Natural killer cell (primary cell): ENCODE measurements around the gene CAST. TPM values are rescaled to one million over a fixed set of nuclear protein-coding genes. Genes with fewer than 3 reads are reported as not detected.

Experiments used
- ATAC-seq, 3 donors: fragments of 150-1000 bp in 2 of 3; fragments of 200-7000 bp in 1 of 3; cut with Tn5 transposase; 1 replicate in 1 of 3; 2 replicates in 2 of 3; pipeline ENCODE4 v1.10.0; 2021; ENCODE audit warnings: mild to moderate bottlenecking in 2 of 3, moderate library complexity in 2 of 3
- DNase-seq, 2 donors: peaks; one replicate each; pipeline versions ENCODE4 v3.0.0 to v3.0.0-alpha.2; 2013 to 2021; ENCODE audit warnings: mixed read lengths in 1 of 2
- H3K27ac ChIP-seq: one replicate; pipeline ENCODE4 v1.5.1; 2013; ENCODE audit warnings: mild to moderate bottlenecking, low read length
- H3K27me3 ChIP-seq: one replicate; pipeline ENCODE4 v1.6.1; 2013; ENCODE audit warnings: low read length; ENCODE audit not compliant: control insufficient read depth, insufficient read depth
- H3K36me3 ChIP-seq: one replicate; pipeline ENCODE4 v1.6.1; 2013; ENCODE audit warnings: low read length; ENCODE audit not compliant: control insufficient read depth, insufficient read depth
- H3K4me1 ChIP-seq: one replicate; pipeline ENCODE4 v1.6.1; 2013; ENCODE audit warnings: low read length; ENCODE audit not compliant: control insufficient read depth, insufficient read depth
- H3K4me3 ChIP-seq: one replicate; pipeline ENCODE4 v1.5.1; 2013; ENCODE audit warnings: low read length
- H3K9me3 ChIP-seq: one replicate; pipeline ENCODE4 v1.6.1; 2013; ENCODE audit warnings: low read length; ENCODE audit not compliant: control insufficient read depth, insufficient read depth
- H3K27ac Mint-ChIP-seq, 2 donors: one replicate each; pipeline ENCODE4 v1.8.0; 2022; ENCODE audit warnings: mild to moderate bottlenecking in 2 of 2, mixed read lengths in 2 of 2, moderate library complexity in 1 of 2
- H3K27me3 Mint-ChIP-seq, 2 donors: one replicate each; pipeline ENCODE4 v1.8.0; 2022; ENCODE audit warnings: low read depth in 2 of 2, mixed read lengths in 2 of 2
- H3K36me3 Mint-ChIP-seq: one replicate; pipeline ENCODE4 v1.8.0; 2022; ENCODE audit warnings: mixed read lengths
- H3K4me1 Mint-ChIP-seq, 2 donors: one replicate each; pipeline ENCODE4 v1.8.0; 2022; ENCODE audit warnings: mixed read lengths in 2 of 2
- H3K4me3 Mint-ChIP-seq: one replicate; pipeline ENCODE4 v1.8.0; 2022; ENCODE audit warnings: mild to moderate bottlenecking, moderate library complexity, mixed read lengths
- H3K9me3 Mint-ChIP-seq, 2 donors: one replicate each; pipeline ENCODE4 v1.8.0; 2022; ENCODE audit warnings: mixed read lengths in 2 of 2
- WGBS: methylation state at CpG from one replicate; pipeline ENCODE4 v1.1.7; 2013; ENCODE audit warnings: missing lambda C conversion rate; ENCODE audit not compliant: insufficient coverage; 5-methylcytosine and 5-hydroxymethylcytosine counted together
- intact Hi-C: fragments of 100-400 bp; cut with micrococcal nuclease; formaldehyde crosslinking; loops from one replicate; pipeline ENCODE4 v1.14.2; 2022
- total RNA-seq, 4 donors: library from RNA; stranded (reverse); fragments of 120-200 nt in 1 of 4; gene quantifications; one replicate each; pipeline versions ENCODE4 v1.2.3 to v1.2.4, GENCODE V29; 2013 to 2022
- TF ChIP-seq, protein P1 (sequence below): fragments of 200-600 bp; IDR thresholded peaks from one replicate; pipeline ENCODE4 v1.8.0; 2022; ENCODE audit warnings: antibody characterized with exemption

The CAST gene
- total RNA-seq, 3 donors from 2014 or later (not counting 1 experiment from before 2014, with no cell fraction given), result 364 to 414 (median 376) TPM

GRCh38 chr5:96648593-96648992 lies 13.6 kb upstream of the CAST start:
- DNase-seq (no peak), ATAC-seq (no peak)
- peaks cover 8 to 13% of the 10 kb centered on the region in 2 donors for H3K4me1 Mint-ChIP-seq
- H3K4me3 Mint-ChIP-seq, result no peak overlapping the region
- intact Hi-C loops, result no loop called here
- no peaks in the 10 kb centered on the region for H3K9me3 Mint-ChIP-seq
- TF ChIP-seq, protein P1, sequence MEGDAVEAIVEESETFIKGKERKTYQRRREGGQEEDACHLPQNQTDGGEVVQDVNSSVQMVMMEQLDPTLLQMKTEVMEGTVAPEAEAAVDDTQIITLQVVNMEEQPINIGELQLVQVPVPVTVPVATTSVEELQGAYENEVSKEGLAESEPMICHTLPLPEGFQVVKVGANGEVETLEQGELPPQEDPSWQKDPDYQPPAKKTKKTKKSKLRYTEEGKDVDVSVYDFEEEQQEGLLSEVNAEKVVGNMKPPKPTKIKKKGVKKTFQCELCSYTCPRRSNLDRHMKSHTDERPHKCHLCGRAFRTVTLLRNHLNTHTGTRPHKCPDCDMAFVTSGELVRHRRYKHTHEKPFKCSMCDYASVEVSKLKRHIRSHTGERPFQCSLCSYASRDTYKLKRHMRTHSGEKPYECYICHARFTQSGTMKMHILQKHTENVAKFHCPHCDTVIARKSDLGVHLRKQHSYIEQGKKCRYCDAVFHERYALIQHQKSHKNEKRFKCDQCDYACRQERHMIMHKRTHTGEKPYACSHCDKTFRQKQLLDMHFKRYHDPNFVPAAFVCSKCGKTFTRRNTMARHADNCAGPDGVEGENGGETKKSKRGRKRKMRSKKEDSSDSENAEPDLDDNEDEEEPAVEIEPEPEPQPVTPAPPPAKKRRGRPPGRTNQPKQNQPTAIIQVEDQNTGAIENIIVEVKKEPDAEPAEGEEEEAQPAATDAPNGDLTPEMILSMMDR, result no peak
- no peaks in the 10 kb centered on the region for H3K27me3 ChIP-seq
- H3K27ac Mint-ChIP-seq, result no peak overlapping the region
- 83% methylated on average over 4 of the region's 4 CpGs for WGBS
- H3K9me3 ChIP-seq, result no peaks in the 10 kb centered on the region
- H3K27ac ChIP-seq, result no peak overlapping the region
- no peak overlapping the region for H3K4me3 ChIP-seq
- H3K36me3 Mint-ChIP-seq, result no peaks in the 10 kb centered on the region
- H3K36me3 ChIP-seq, result no peaks in the 10 kb centered on the region
- H3K27me3 Mint-ChIP-seq, result peaks cover 0 to 7% of the 10 kb centered on the region in 2 donors
- H3K4me1 ChIP-seq, result no peaks in the 10 kb centered on the region

- DNase-seq (no peak), ATAC-seq (no peak)
- no peaks in the 10 kb centered on the region for H3K9me3 Mint-ChIP-seq
- H3K9me3 ChIP-seq, result no peaks in the 10 kb centered on the region
- WGBS, result 95% methylated on average over 3 of the region's 3 CpGs
- no peaks in the 10 kb centered on the region for H3K4me1 ChIP-seq
- intact Hi-C loops, result no loop called here
- no peak overlapping the region for H3K4me3 ChIP-seq
- H3K4me3 Mint-ChIP-seq, result no peak overlapping the region
- H3K4me1 Mint-ChIP-seq, result peaks cover 13 to 20% of the 10 kb centered on the region in 2 donors
- TF ChIP-seq, protein P1, result no peak
- H3K27ac Mint-ChIP-seq, result no peak overlapping the region
- no peak overlapping the region for H3K27ac ChIP-seq
- no peaks in the 10 kb centered on the region for H3K36me3 ChIP-seq
- peaks cover 0 to 7% of the 10 kb centered on the region in 2 donors for H3K27me3 Mint-ChIP-seq
- H3K27me3 ChIP-seq, result no peaks in the 10 kb centered on the region
- no peaks in the 10 kb centered on the region for H3K36me3 Mint-ChIP-seq
These were observed 12.9 kb upstream of the CAST start for GRCh38 chr5:96649251-96649662.

DNA sequence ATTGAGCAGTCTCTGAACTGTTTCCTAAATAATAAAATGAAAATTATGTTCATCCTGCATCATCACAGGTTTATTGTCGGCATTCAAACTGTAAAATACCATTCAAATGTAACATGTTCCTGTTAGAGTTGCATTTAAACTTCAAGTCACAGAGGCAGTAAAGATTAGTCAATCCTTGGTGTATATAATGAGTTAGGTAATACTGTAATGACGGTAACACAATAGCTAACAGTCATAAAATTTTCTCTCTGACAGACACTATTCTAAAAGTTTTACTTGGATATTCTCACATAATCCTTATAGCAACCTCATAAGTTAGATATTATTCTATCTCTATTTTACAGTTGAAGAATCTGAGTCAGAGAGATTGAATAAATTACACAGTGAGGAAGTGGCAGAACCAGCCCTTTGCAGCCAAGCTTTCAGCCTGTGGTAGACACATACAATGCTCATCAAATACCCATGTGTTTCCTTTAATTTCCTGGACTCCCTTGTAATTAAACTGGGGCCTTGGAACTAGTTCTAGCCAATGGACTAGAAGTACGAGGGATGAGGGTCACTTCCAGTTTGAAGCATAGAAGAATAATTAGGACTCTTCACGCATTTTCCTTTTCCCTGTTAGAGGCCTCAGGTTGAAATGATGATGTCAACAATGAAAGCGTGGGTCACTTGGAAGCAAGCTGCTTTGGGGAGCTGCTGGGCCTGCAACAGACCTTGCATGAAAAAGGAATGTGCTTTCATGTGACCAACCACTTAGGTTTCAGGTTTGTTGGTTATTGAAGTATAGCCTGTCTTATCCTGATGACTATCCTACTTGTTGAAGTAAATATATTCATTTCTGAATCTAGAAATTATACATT lies 12.3 kb upstream of the CAST start:
- 95% methylated on average over 3 of the region's 5 CpGs for WGBS
- H3K4me1 ChIP-seq, result peaks cover under 1% of the 10 kb centered on the region
- no peaks in the 10 kb centered on the region for H3K9me3 Mint-ChIP-seq
- no peaks in the 10 kb centered on the region for H3K9me3 ChIP-seq
- H3K4me1 Mint-ChIP-seq, result peaks cover 19 to 26% of the 10 kb centered on the region in 2 donors
- no peak overlapping the region for H3K4me3 Mint-ChIP-seq
- H3K36me3 ChIP-seq, result no peaks in the 10 kb centered on the region
- intact Hi-C loops, result no loop called here
- H3K27ac Mint-ChIP-seq, result no peak overlapping the region
- H3K27me3 ChIP-seq, result no peaks in the 10 kb centered on the region
- DNase-seq (no peak), ATAC-seq (no peak)
- H3K36me3 Mint-ChIP-seq, result no peaks in the 10 kb centered on the region
- H3K27ac ChIP-seq, result no peak overlapping the region
- no peak overlapping the region for H3K4me3 ChIP-seq
- H3K27me3 Mint-ChIP-seq, result peaks cover 0 to 7% of the 10 kb centered on the region in 2 donors
- TF ChIP-seq, protein P1, result no peak
